SK-N-SH (cell line): ENCODE data around the gene CLDN5.

Experiments used
- EP300 ChIP-seq, 2 experiments: IDR thresholded peaks; 2 replicates each; pipeline versions ENCODE4 v1.4.0 to v1.6.1; 2012; ENCODE audit warnings: borderline replicate concordance in 1 of 2, low read depth in 1 of 2, low read length in 1 of 2
- JUND ChIP-seq: IDR thresholded peaks from 2 replicates; pipeline ENCODE4 v1.4.0; 2012
- RCOR1 ChIP-seq: fragments of 150-350 bp; IDR thresholded peaks from 2 replicates; pipeline ENCODE4 v1.6.1; 2017; ENCODE audit warnings: antibody characterized with exemption, low read length
- YY1 ChIP-seq: IDR thresholded peaks from 2 replicates; pipeline ENCODE4 v1.4.0; 2012; ENCODE audit warnings: low read depth, mild to moderate bottlenecking
- TF ChIP-seq, protein P1 (sequence below): fragments of 200-600 bp; sonication (generic); IDR thresholded peaks from 2 replicates; pipeline ENCODE4 v1.6.1; 2017; ENCODE audit warnings: antibody characterized with exemption, mild to moderate bottlenecking, moderate library complexity

DNA sequence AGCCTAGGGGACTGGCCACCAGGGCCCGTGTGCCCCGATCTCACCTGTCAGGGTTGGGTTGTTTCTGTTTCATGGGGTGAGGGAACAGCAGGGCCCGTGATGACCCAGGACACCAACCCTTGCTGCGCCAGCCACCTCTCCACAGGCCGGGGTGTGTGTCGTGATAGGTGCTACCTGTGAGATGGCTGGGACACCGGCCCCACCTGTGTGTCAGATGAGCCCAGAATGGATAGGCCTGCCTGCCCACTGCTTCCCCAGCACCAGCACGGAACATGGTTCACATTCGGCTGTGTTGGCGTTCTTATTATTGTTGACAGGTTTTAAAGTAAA lies 7.1 kb downstream of the CLDN5 start:
- TF ChIP-seq RCOR1 (no peak), EP300 (IDR thresholded peaks at IDR 0.05; ENCODE audit: borderline replicate concordance in 1 of 2, low read depth in 1 of 2, low read length in 1 of 2) (no peak), YY1 (no peak), JUND (no peak)
- TF ChIP-seq, protein P1, sequence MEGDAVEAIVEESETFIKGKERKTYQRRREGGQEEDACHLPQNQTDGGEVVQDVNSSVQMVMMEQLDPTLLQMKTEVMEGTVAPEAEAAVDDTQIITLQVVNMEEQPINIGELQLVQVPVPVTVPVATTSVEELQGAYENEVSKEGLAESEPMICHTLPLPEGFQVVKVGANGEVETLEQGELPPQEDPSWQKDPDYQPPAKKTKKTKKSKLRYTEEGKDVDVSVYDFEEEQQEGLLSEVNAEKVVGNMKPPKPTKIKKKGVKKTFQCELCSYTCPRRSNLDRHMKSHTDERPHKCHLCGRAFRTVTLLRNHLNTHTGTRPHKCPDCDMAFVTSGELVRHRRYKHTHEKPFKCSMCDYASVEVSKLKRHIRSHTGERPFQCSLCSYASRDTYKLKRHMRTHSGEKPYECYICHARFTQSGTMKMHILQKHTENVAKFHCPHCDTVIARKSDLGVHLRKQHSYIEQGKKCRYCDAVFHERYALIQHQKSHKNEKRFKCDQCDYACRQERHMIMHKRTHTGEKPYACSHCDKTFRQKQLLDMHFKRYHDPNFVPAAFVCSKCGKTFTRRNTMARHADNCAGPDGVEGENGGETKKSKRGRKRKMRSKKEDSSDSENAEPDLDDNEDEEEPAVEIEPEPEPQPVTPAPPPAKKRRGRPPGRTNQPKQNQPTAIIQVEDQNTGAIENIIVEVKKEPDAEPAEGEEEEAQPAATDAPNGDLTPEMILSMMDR, result no peak
